Ishikawa (cell line): Measurements from ENCODE around the gene CACNA1C.

Experiments used
- EP300 ChIP-seq: IDR thresholded peaks from 2 replicates; pipeline ENCODE4 v1.6.1; 2012; ENCODE audit warnings: borderline replicate concordance
- YY1 ChIP-seq: IDR thresholded peaks from 2 replicates; pipeline ENCODE4 v1.6.1; 2012; ENCODE audit warnings: low read depth
- ZBTB7A ChIP-seq: IDR thresholded peaks from 2 replicates; pipeline ENCODE4 v1.6.1; 2012; ENCODE audit warnings: low read depth
- TF ChIP-seq, protein P1 (sequence below): IDR thresholded peaks from 2 replicates; pipeline ENCODE4 v1.6.1; 2012

GRCh38 chr12:2492236-2492635, 439.4 kb downstream of the CACNA1C start:
- TF ChIP-seq YY1 (no peak), ZBTB7A (no peak), EP300 (no peak)
- TF ChIP-seq, protein P1, sequence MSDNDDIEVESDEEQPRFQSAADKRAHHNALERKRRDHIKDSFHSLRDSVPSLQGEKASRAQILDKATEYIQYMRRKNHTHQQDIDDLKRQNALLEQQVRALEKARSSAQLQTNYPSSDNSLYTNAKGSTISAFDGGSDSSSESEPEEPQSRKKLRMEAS = no peak
